Fibroblast of peridontal ligament (primary cell): Measurements from ENCODE around the gene CNTN6.

Experiments
- DNase-seq: peaks from one replicate; pipeline ENCODE4 v3.0.0-alpha.2; 2010; ENCODE audit errors: extremely low read depth

CNTN6 gene

GRCh38 chr3:1172644-1173043, 79.8 kb downstream of the CNTN6 start:
- DNase-seq: no peak

- peak; percentile 17 for DNase-seq
Observed at GRCh38 chr3:1179146-1179545, 86.3 kb downstream of the CNTN6 start.

- DNase-seq: peak; percentile 74
Observed at GRCh38 chr3:1183320-1184048, 90.7 kb downstream of the CNTN6 start.

- DNase-seq: no peak
Observed at GRCh38 chr3:1190569-1190968, 97.7 kb downstream of the CNTN6 start.

- no peak for DNase-seq
Observed at GRCh38 chr3:1191026-1191425, 98.2 kb downstream of the CNTN6 start.

- peak; percentile 81 for DNase-seq
Observed at GRCh38 chr3:1195947-1196346, 103.1 kb downstream of the CNTN6 start.

- DNase-seq: no peak
Observed at GRCh38 chr3:1197051-1197450, 104.2 kb downstream of the CNTN6 start.

- DNase-seq: no peak
Observed at GRCh38 chr3:1200371-1200770, 107.5 kb downstream of the CNTN6 start.

GRCh38 chr3:1207904-1208303, 115.1 kb downstream of the CNTN6 start:
- DNase-seq: peak; percentile 2

GRCh38 chr3:1214933-1215332, 122.1 kb downstream of the CNTN6 start:
- no peak for DNase-seq

- DNase-seq: no peak
Observed at GRCh38 chr3:1216856-1217255, 124.0 kb downstream of the CNTN6 start.

- no peak for DNase-seq
Observed at GRCh38 chr3:1227111-1227510, 134.3 kb downstream of the CNTN6 start.

GRCh38 chr3:1228289-1228688, 135.5 kb downstream of the CNTN6 start:
- DNase-seq: no peak

GRCh38 chr3:1230920-1231319, 138.1 kb downstream of the CNTN6 start:
- no peak for DNase-seq

- DNase-seq: no peak
Observed at GRCh38 chr3:1232276-1232675, 139.5 kb downstream of the CNTN6 start.

- no peak for DNase-seq
Observed at GRCh38 chr3:1235526-1236120, 142.8 kb downstream of the CNTN6 start.

GRCh38 chr3:1251282-1252060, 158.6 kb downstream of the CNTN6 start:
- DNase-seq: peak; percentile 1

GRCh38 chr3:1252061-1252430, 159.2 kb downstream of the CNTN6 start:
- DNase-seq: no peak

GRCh38 chr3:1262246-1262645, 169.4 kb downstream of the CNTN6 start:
- DNase-seq: no peak

- DNase-seq: no peak
Observed at GRCh38 chr3:1263121-1263520, 170.3 kb downstream of the CNTN6 start.

- DNase-seq: no peak
Observed at GRCh38 chr3:1269808-1270207, 177.0 kb downstream of the CNTN6 start.

- DNase-seq: no peak
Observed at GRCh38 chr3:1272546-1273265, 179.9 kb downstream of the CNTN6 start.
